Liver (tissue), 3 donors: Measurements from ENCODE around the gene MT1F.

Experiments used
- ATF3 ChIP-seq: IDR thresholded peaks from 2 replicates; pipeline ENCODE4 v1.6.1; 2016; ENCODE audit warnings: antibody characterized with exemption
- CTCF ChIP-seq: fragments of 150-350 bp; IDR thresholded peaks from 2 replicates; pipeline ENCODE4 v1.5.1; 2017; ENCODE audit warnings: improper control_type of control experiment, low read depth, low read length; ENCODE audit not compliant: missing input control
- EGR1 ChIP-seq, 2 donors: IDR thresholded peaks; 2 replicates each; pipeline ENCODE4 v1.6.1; 2016 to 2018; ENCODE audit warnings: antibody characterized with exemption in 2 of 2, low read depth in 2 of 2
- FOXA1 ChIP-seq: IDR thresholded peaks from 2 replicates; pipeline ENCODE4 v1.6.1; 2016; ENCODE audit warnings: antibody characterized with exemption
- FOXA2 ChIP-seq: IDR thresholded peaks from 2 replicates; pipeline ENCODE4 v1.6.1; 2016; ENCODE audit warnings: antibody characterized with exemption
- REST ChIP-seq: IDR thresholded peaks from 2 replicates; pipeline ENCODE4 v1.6.1; 2016; ENCODE audit warnings: antibody characterized with exemption, mild to moderate bottlenecking
- TAF1 ChIP-seq: conservative IDR thresholded peaks from 2 replicates; pipeline ENCODE4 v1.6.1; 2016; ENCODE audit warnings: antibody characterized with exemption, mild to moderate bottlenecking
- ZBTB33 ChIP-seq: IDR thresholded peaks from 2 replicates; pipeline ENCODE4 v1.6.1; 2016; ENCODE audit warnings: antibody characterized with exemption
- donor health status: healthy.
- donor health status: healthy.

- TF ChIP-seq ZBTB33: peak; percentile 8
- TF ChIP-seq CTCF: peak; percentile 18
- peak; percentile 18 for TF ChIP-seq FOXA2
- TF ChIP-seq TAF1: peak; percentile 55
- no peak for TF ChIP-seq EGR1 (IDR thresholded peaks at IDR 0.05; ENCODE audit: low read depth in 2 of 2)
- peak; percentile 74 for TF ChIP-seq REST
- TF ChIP-seq ATF3: no peak
- TF ChIP-seq FOXA1: no peak
Observed at GRCh38 chr16:56647641-56648431, 9.9 kb upstream of the MT1F start.
